Activated CD4-positive, alpha-beta T cell treated with anti-CD3 and anti-CD28 coated beads, Interleukin-2, amount 10 ng/mL, durations not matched to agents 7 days and 5 days (primary cell): Measurements from ENCODE around the gene KRT81. TPM values are rescaled to one million over a fixed set of nuclear protein-coding genes. Genes with fewer than 3 reads are reported as not detected.
"Not testable (repeated sequence)": the region's sequence is repeated elsewhere in the genome, so short reads cannot be mapped to it uniquely, and the experiment has no call there.

ENCODE experiments used
- CTCF ChIA-PET: fragments of 350-600 bp; sonication (Branson Sonifier 250); formaldehyde crosslinking; loops from one replicate; lab custom pipeline; 2021; ENCODE audit warnings: antibody characterized with exemption; lab: Charles Lee
- POLR2A ChIA-PET: fragments of 350-600 bp; sonication (Branson Sonifier 250); formaldehyde crosslinking; loops from one replicate; lab custom pipeline; 2021; ENCODE audit warnings: antibody characterized with exemption; lab: Charles Lee
- DNase-seq: peaks from one replicate; pipeline ENCODE4 v3.0.0-alpha.2; 2020
- H3K27ac Mint-ChIP-seq: one replicate; pipeline ENCODE4 v1.8.0; 2021; ENCODE audit warnings: mild to moderate bottlenecking, moderate library complexity, mixed read lengths
- H3K27me3 Mint-ChIP-seq: one replicate; pipeline ENCODE4 v1.8.0; 2021; ENCODE audit warnings: mixed read lengths
- H3K36me3 Mint-ChIP-seq: one replicate; pipeline ENCODE4 v1.8.0; 2021; ENCODE audit warnings: low read depth, mixed read lengths
- H3K4me1 Mint-ChIP-seq: one replicate; pipeline ENCODE4 v1.8.0; 2021; ENCODE audit warnings: mixed read lengths
- H3K4me3 Mint-ChIP-seq: one replicate; pipeline ENCODE4 v1.8.0; 2021; ENCODE audit warnings: mild to moderate bottlenecking, moderate library complexity, mixed read lengths
- H3K9me3 Mint-ChIP-seq: one replicate; pipeline ENCODE4 v1.8.0; 2021; ENCODE audit warnings: mixed read lengths
- total RNA-seq, 2 experiments: library from RNA; stranded (reverse); gene quantifications; one replicate each; pipeline ENCODE4 v1.2.3, GENCODE V29; 2021

KRT81 gene
- total RNA-seq, 2 experiments from 2014 or later = not detected

DNA sequence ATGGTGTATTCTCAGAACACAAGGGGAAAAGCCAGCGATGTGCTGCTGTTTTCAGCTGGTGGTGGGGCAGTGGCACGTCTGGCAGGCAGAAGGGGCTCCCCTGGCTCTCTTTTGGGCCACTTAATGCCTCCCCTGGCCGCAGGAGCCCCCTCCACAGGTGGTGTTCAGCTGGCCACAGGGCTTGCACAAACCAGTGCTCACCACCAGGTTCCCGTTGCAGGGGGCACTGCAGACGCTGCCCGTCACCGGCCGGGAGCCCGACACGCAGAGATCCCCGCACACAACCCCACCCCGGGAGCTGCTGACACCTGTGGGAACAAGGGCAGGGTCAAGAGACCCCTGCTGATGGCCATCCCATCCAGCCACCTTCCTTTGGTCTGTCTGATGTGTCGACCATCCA lies 23.2 kb upstream of the KRT81 start:
- H3K27me3 Mint-ChIP-seq = peaks cover 48% of the 10 kb centered on the region
- DNase-seq = no peak
- H3K4me1 Mint-ChIP-seq = no peaks in the 10 kb centered on the region
- CTCF ChIA-PET = no interaction called here
- H3K4me3 Mint-ChIP-seq = no peak overlapping the region
- no peaks in the 10 kb centered on the region for H3K9me3 Mint-ChIP-seq
- no peaks in the 10 kb centered on the region for H3K36me3 Mint-ChIP-seq
- POLR2A ChIA-PET = no interaction called here
- H3K27ac Mint-ChIP-seq = no peak overlapping the region

DNA sequence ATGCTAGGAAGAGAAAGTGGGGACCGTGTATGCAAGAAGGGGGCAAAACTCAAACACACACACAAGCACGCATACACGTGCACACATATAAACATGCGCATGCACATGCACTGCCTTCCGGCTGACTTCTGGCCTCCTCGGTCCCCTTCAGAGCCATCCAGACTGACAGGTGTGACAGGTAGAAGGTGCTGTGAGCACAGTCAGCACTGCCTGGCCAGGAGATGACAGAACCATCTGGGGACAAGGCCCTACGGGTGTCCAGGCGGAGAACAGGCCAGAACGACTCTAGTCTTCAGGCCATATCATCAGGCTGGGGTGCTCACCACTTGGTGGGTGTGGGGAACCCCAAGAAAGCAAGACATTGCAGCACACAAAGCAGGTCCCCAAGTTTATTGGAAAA lies 22.6 kb upstream of the KRT81 start:
- H3K27me3 Mint-ChIP-seq = peaks cover 50% of the 10 kb centered on the region
- no peaks in the 10 kb centered on the region for H3K36me3 Mint-ChIP-seq
- ChIA-PET CTCF (interaction anchor here (0.9 kb wide), 1 partner anchor 170 kb away, joined by 3 read pairs; no protein-coding TSS in a partner anchor), POLR2A (no interaction called here)
- H3K27ac Mint-ChIP-seq = peak overlapping the region; percentile 9
- H3K4me1 Mint-ChIP-seq = peaks cover under 1% of the 10 kb centered on the region
- no peaks in the 10 kb centered on the region for H3K9me3 Mint-ChIP-seq
- DNase-seq = no peak
- no peak overlapping the region for H3K4me3 Mint-ChIP-seq

DNA sequence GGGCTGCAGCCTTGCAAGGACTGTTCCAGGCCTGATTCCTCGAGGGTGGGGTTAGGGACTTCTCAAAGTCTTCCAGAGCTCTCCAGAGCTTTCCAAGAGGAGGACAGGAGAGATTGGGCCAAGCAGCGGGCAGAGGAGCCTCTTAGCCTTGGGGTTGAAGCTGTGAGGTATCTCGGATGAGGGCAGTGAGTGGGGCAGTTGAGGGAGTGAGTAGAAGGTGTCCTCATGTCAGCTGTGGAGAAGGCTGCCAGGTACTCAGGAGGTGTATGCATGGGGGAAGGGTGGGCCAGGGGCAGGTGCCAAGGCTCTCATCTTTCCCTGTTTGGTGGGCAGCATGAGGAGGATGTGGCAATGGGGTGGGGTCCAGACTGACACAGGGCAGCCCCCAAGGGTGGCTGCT lies 22.1 kb upstream of the KRT81 start:
- H3K9me3 Mint-ChIP-seq = no peaks in the 10 kb centered on the region
- no peak for DNase-seq
- ChIA-PET POLR2A (no interaction called here), CTCF (interaction anchor here (0.9 kb wide), 1 partner anchor 170 kb away, joined by 3 read pairs; no protein-coding TSS in a partner anchor)
- peaks cover 51% of the 10 kb centered on the region for H3K27me3 Mint-ChIP-seq
- peak overlapping the region; percentile 9 for H3K27ac Mint-ChIP-seq
- H3K4me3 Mint-ChIP-seq = no peak overlapping the region
- H3K36me3 Mint-ChIP-seq = no peaks in the 10 kb centered on the region
- H3K4me1 Mint-ChIP-seq = peaks cover 4% of the 10 kb centered on the region

DNA sequence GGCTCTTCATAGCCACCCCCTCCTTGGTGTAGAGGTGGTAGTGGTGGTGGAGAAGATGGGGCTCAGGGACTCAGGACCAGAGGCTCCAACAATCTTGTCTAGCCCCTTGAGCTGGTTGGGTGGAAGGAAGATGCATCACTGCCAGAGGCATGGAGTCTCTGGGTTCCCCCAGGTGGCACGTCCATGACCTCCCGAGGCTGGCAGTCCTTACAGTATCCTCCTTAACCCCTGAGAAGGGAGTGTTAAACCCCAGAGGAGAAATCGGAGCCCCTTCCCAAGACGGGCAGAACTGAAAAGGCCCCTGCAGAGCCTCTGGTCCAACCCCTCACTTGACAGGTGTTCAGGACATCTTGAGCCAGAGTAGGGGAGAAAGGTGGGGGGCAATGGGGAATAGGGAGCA lies 20.8 kb upstream of the KRT81 start:
- Mint-ChIP-seq H3K4me3 (no peak overlapping the region), H3K9me3 (no peaks in the 10 kb centered on the region), H3K36me3 (no peaks in the 10 kb centered on the region), H3K27ac (no peak overlapping the region), H3K27me3 (peaks cover 63% of the 10 kb centered on the region), H3K4me1 (peaks cover 4% of the 10 kb centered on the region)
- CTCF ChIA-PET = interaction anchor here (1.0 to 2.9 kb wide), 5 partner anchors 15 to 566 kb away, joined by 3 to 17 read pairs (median 3); no protein-coding TSS in a partner anchor
- DNase-seq = no peak
- POLR2A ChIA-PET = no interaction called here

DNA sequence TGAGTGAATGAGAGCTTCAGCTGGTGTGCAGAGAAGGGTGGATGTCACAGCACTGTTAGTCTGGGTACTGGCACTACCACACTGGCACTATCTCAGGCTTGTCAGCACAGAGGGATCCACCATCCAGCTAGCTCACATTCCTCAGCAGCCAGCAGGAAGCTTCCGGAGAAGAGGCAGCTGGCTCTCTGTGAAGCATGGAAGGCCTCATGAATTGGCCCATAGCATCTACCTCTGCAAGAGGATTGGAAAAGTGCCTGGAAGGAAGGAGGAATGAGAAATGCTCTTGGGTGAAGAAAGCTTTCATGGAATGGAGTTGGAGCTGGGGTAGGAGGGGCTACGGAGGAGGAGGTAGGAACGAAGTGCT lies 19.9 kb upstream of the KRT81 start:
- no peaks in the 10 kb centered on the region for H3K9me3 Mint-ChIP-seq
- no peak overlapping the region for H3K27ac Mint-ChIP-seq
- ChIA-PET POLR2A (no interaction called here), CTCF (interaction anchor here (1.0 to 2.9 kb wide), 7 partner anchors 16 to 524 kb away, joined by 3 to 17 read pairs (median 3); no protein-coding TSS in a partner anchor)
- no peak overlapping the region for H3K4me3 Mint-ChIP-seq
- peaks cover 5% of the 10 kb centered on the region for H3K4me1 Mint-ChIP-seq
- H3K27me3 Mint-ChIP-seq = peaks cover 71% of the 10 kb centered on the region
- no peaks in the 10 kb centered on the region for H3K36me3 Mint-ChIP-seq
- no peak for DNase-seq

DNA sequence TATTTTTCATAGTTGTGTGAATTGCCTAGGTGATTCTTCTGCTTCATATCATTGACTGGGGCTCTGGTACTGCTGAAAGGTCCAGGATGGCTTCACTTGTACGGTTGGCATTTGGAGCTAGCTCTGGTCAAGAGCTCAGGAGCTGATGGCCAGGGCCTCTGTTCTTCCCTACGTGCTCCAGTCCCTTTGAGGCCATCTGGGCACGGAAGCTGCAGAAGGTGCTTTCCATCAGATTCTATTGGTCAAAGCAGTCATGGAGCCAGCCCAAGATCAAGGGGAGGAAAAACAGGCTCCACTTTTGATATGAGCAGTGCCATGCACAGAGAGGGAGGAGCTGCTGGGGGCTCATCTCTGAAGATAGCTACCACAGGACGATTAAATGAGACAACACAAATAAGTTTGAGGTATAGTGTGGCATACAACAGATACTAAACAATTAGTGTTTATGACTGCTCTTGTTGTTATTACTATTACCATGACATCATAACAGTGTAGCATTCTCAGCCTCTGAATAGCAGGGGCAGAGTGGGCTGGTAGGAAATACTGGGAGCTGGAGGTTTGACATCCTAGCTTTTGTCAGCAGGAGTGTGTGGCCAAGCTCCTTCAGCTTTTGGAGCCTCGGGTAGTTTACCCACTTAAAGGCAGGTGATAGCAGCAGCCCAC lies 19.4 kb upstream of the KRT81 start:
- no peak for DNase-seq
- peaks cover 73% of the 10 kb centered on the region for H3K27me3 Mint-ChIP-seq
- no peaks in the 10 kb centered on the region for H3K36me3 Mint-ChIP-seq
- CTCF ChIA-PET = interaction anchor here (1.0 to 2.9 kb wide), 5 partner anchors 16 to 525 kb away, joined by 3 to 17 read pairs (median 3); no protein-coding TSS in a partner anchor
- no peaks in the 10 kb centered on the region for H3K9me3 Mint-ChIP-seq
- H3K4me1 Mint-ChIP-seq = peaks cover 6% of the 10 kb centered on the region
- POLR2A ChIA-PET = no interaction called here
- H3K27ac Mint-ChIP-seq = no peak overlapping the region
- H3K4me3 Mint-ChIP-seq = no peak overlapping the region

DNA sequence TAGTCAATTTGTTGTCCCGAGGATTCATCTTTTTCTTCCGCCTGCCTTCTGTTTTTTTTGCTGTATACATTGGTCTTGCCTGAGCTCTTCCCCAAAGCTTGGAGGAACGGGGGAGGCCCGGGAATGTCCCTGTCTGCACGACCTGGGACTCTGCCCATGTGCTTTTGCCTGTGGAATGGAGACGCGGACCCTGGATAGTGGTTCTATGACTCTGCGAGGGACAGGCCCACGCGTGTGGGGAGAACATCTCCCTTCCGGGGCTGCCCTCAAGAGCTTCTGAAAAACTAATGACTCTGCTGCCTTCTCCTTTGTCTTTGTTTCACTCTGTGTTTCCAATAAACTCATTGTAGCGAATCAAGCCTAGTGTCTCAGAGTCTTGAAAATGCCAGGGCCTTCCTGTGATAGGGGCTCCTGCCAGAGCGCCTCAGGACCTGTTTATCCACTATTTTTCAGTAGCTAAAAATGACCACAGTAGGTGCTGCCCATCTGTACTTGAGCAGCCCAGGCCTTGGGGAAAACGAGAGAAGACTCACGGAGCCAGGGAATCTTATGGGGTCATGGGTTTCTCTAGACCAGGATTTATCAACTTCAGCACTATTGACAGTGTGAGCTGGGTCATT lies 17.6 kb upstream of the KRT81 start:
- H3K27me3 Mint-ChIP-seq = peaks cover 72% of the 10 kb centered on the region
- no peak for DNase-seq
- H3K9me3 Mint-ChIP-seq = no peaks in the 10 kb centered on the region
- no peak overlapping the region for H3K27ac Mint-ChIP-seq
- ChIA-PET CTCF (interaction anchor here (0.7 to 2.6 kb wide), 4 partner anchors 10 to 328 kb away, joined by 3 to 9 read pairs (median 6); no protein-coding TSS in a partner anchor), POLR2A (interaction anchor here (0.6 kb wide), 1 partner anchor 1745 kb away, joined by 3 read pairs; the partner anchor contains the start of gene HOXC4)
- no peaks in the 10 kb centered on the region for H3K36me3 Mint-ChIP-seq
- peaks cover 19% of the 10 kb centered on the region for H3K4me1 Mint-ChIP-seq
- H3K4me3 Mint-ChIP-seq = peak overlapping the region; percentile 45

DNA sequence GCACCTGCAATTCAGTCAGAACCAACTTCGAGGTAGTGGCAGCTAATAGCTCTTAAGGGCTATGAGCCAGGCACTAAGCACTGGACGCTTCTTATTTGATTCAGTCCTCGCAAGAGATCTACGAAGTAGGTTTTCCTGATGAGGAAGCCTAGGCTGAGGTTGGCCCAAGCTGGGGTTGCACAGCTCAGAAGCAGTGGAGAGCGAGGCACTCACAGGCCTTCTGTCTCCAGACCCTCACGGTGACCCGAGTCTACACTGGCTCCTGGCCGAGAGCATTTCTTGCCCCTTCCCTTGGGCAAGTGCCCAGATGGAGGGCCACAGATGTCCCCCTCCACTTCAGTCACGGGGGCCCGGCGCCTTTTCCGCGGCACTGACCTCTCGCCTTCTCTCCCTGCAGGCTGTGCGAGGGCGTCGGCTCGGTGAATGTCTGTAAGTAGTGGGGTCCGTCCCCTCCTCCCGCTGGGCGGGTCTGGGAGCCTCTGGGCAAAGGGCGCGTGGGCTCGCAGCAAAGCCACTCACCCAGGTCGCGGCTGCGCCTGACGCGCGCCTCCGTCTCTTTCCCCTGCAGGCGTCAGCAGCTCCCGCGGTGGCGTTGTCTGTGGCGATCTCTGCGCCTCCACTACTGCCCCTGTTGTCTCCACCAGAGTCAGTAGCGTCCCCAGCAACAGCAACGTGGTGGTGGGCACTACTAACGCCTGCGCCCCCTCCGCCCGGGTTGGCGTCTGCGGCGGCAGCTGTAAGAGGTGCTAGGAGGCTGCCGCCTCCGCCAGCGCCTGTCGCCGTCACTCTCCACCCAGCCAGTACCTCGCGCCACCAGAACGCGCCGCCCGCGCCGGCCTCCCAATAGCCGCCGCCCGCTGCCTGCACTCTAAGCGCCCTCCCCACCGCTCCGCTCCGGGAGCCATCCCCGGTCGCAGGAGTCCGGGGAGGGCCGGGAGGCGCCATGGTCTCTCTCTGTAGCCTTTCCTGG lies 16.8 kb upstream of the KRT81 start:
- peaks cover 66% of the 10 kb centered on the region for H3K27me3 Mint-ChIP-seq
- ChIA-PET CTCF (interaction anchor here (0.7 to 2.6 kb wide), 5 partner anchors 11 to 327 kb away, joined by 3 to 9 read pairs (median 7); no protein-coding TSS in a partner anchor), POLR2A (interaction anchor here (0.6 kb wide), 1 partner anchor 1745 kb away, joined by 3 read pairs; the partner anchor contains the start of gene HOXC4)
- peak overlapping the region; percentile 45 for H3K4me3 Mint-ChIP-seq
- no peaks in the 10 kb centered on the region for H3K9me3 Mint-ChIP-seq
- H3K36me3 Mint-ChIP-seq = no peaks in the 10 kb centered on the region
- peak; percentile 41 for DNase-seq
- no peak overlapping the region for H3K27ac Mint-ChIP-seq
- H3K4me1 Mint-ChIP-seq = peaks cover 19% of the 10 kb centered on the region

DNA sequence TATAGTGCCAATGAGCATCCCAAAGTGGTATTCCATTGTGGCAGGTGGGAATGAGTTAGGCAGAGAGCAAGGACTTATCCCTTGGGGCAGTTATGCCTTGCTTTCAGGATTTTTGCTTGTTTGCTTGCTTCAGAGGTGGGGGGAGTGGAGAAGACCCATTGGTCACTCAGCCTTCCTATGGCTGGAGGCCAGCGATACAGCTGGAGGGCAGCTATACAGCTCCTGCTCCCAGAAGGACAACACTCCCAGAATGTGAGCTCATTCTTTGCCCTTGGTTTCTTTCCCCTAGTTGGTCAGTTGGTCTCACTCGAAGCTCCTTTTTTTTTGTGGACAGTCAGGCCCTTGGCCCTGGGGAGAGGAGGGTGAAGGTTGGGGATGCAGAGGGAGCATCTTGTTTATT lies 15.4 kb upstream of the KRT81 start:
- Mint-ChIP-seq H3K27me3 (peaks cover 56% of the 10 kb centered on the region), H3K27ac (no peak overlapping the region), H3K36me3 (no peaks in the 10 kb centered on the region), H3K4me3 (no peak overlapping the region), H3K4me1 (peaks cover 19% of the 10 kb centered on the region), H3K9me3 (no peaks in the 10 kb centered on the region)
- CTCF ChIA-PET = interaction anchor here (0.6 to 2.6 kb wide), 5 partner anchors 9 to 107 kb away, joined by 3 to 8 read pairs (median 7); no protein-coding TSS in a partner anchor
- DNase-seq = no peak
- POLR2A ChIA-PET = no interaction called here

DNA sequence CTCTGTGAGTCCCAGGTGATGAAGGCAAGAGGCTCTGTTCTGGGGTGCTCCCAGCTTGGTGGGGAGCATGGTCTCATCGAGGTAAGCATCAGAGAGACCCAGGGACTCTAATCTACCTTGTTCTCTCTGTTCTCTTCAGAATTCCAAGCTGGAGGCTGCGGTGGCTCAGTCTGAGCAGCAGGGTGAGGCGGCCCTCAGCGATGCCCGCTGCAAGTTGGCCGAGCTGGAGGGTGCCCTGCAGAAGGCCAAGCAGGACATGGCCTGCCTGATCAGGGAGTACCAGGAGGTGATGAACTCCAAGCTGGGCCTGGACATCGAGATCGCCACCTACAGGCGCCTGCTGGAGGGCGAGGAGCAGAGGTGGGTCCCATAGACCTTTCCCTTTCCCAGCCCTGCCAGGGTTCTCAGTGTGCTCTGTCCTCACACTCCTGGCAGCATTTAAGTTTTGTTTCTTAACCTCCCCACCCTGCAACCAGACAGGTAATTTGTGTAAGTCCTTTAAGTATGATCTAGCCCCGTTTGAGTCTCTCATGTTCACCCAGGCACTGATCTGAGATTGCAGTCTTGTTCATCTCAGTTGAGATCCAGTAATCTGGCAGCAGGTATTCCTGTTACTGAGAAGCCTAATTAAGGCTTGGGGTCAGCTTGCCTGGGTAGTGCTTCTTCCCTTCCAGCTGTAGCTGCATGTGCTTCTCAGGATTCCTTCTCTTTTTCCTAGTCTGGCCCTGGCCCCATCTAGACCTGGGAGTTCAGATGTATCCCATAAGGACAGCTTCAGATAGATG lies 14.8 kb upstream of the KRT81 start:
- Mint-ChIP-seq H3K27me3 (peaks cover 49% of the 10 kb centered on the region), H3K4me3 (no peak overlapping the region), H3K9me3 (no peaks in the 10 kb centered on the region), H3K36me3 (no peaks in the 10 kb centered on the region), H3K27ac (no peak overlapping the region), H3K4me1 (peaks cover 19% of the 10 kb centered on the region)
- DNase-seq = no peak
- ChIA-PET POLR2A (no interaction called here), CTCF (interaction anchor here (0.6 to 2.2 kb wide), 4 partner anchors 9 to 106 kb away, joined by 3 to 7 read pairs (median 5); no protein-coding TSS in a partner anchor)

DNA sequence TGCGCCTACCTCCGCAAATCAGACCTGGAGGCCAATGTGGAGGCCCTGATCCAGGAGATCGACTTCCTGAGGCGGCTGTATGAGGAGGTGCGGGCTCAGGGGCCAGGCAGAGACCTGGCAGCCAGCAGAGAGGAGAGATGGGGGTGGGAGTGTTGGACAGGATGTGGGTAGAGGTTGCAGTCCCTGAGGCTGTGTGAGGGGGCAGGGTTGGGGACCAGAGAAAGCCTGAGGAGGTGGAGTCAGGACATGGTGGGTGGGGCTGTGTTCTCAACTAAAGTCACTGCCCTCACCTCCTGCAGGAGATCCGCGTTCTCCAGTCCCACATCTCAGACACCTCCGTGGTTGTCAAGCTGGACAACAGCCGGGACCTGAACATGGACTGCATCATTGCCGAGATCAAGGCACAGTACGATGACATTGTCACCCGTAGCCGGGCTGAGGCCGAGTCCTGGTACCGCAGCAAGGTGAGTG lies 13.6 kb upstream of the KRT81 start:
- H3K4me3 Mint-ChIP-seq, CTCF ChIA-PET, H3K36me3 Mint-ChIP-seq, POLR2A ChIA-PET, H3K9me3 Mint-ChIP-seq: not testable (repeated sequence)
- H3K27ac Mint-ChIP-seq = peak overlapping the region; percentile 57
- H3K27me3 Mint-ChIP-seq = peaks cover 40% of the 10 kb centered on the region
- peak; percentile 28 for DNase-seq
- peaks cover 19% of the 10 kb centered on the region for H3K4me1 Mint-ChIP-seq
